GM03348 (cell line): Measurements from ENCODE around the gene RELT.

Experiments used
- DNase-seq: peaks from one replicate; pipeline ENCODE4 v3.0.0; 2012; ENCODE audit warnings: low spot score

Gene RELT

GRCh38 chr11:73404506-73405145 is 28.4 kb downstream of the RELT start:
- no peak for DNase-seq

- no peak for DNase-seq
These were observed 28.9 kb downstream of the RELT start for GRCh38 chr11:73405146-73405510.

- no peak for DNase-seq
These were observed 29.9 kb downstream of the RELT start for GRCh38 chr11:73406131-73406530.

- DNase-seq = no peak
These were observed 30.4 kb downstream of the RELT start for GRCh38 chr11:73406619-73407018.

- no peak for DNase-seq
These were observed 33.2 kb downstream of the RELT start for GRCh38 chr11:73409431-73409830.

GRCh38 chr11:73410627-73411026 is 34.4 kb downstream of the RELT start:
- no peak for DNase-seq

GRCh38 chr11:73411031-73411430 is 34.8 kb downstream of the RELT start:
- DNase-seq = no peak

- no peak for DNase-seq
These were observed 36.1 kb downstream of the RELT start for GRCh38 chr11:73412308-73412707.

- no peak for DNase-seq
These were observed 37.1 kb downstream of the RELT start for GRCh38 chr11:73413256-73413655.

- peak; percentile 54 for DNase-seq
These were observed 38.9 kb downstream of the RELT start for GRCh38 chr11:73414977-73415651.

- peak; percentile 65 for DNase-seq
These were observed 39.8 kb downstream of the RELT start for GRCh38 chr11:73415854-73416615.

GRCh38 chr11:73416786-73417185 is 40.6 kb downstream of the RELT start:
- peak; percentile 72 for DNase-seq

- DNase-seq = no peak
These were observed 43.9 kb downstream of the RELT start for GRCh38 chr11:73420136-73420535.

GRCh38 chr11:73422886-73423285 is 46.7 kb downstream of the RELT start:
- no peak for DNase-seq

GRCh38 chr11:73423506-73423905 is 47.3 kb downstream of the RELT start:
- no peak for DNase-seq

GRCh38 chr11:73425108-73425507 is 48.9 kb downstream of the RELT start:
- DNase-seq = no peak

GRCh38 chr11:73426219-73426850 is 50.1 kb downstream of the RELT start:
- peak; percentile 34 for DNase-seq

GRCh38 chr11:73428227-73428626 is 52.0 kb downstream of the RELT start:
- DNase-seq = no peak

- DNase-seq = no peak
These were observed 52.5 kb downstream of the RELT start for GRCh38 chr11:73428699-73429098.

GRCh38 chr11:73429121-73429750 is 53.0 kb downstream of the RELT start:
- peak; percentile 52 for DNase-seq

GRCh38 chr11:73430326-73430725 is 54.1 kb downstream of the RELT start:
- no peak for DNase-seq

- DNase-seq = no peak
These were observed 55.2 kb downstream of the RELT start for GRCh38 chr11:73431396-73431795.
